GM10266 (cell line): ENCODE measurements around the gene BCL2.

Experiments used
- DNase-seq: peaks from one replicate; pipeline ENCODE4 v3.0.0; 2012; ENCODE audit errors: extremely low spot score
- CTCF ChIP-seq: IDR thresholded peaks from 2 replicates; pipeline ENCODE4 v1.5.1; 2012; ENCODE audit warnings: mild to moderate bottlenecking, low read depth; ENCODE audit not compliant: control insufficient read depth, insufficient read depth; ENCODE audit errors: missing control alignments

BCL2 gene

GRCh38 chr18:63178971-63179370 lies 140.6 kb downstream of the BCL2 start:
- TF ChIP-seq CTCF = no peak
- no peak for DNase-seq

- no peak for TF ChIP-seq CTCF
- DNase-seq = no peak
Measured at GRCh38 chr18:63177919-63178821, 141.4 kb downstream of the BCL2 start.

GRCh38 chr18:63177259-63177658 lies 142.3 kb downstream of the BCL2 start:
- TF ChIP-seq CTCF = no peak
- no peak for DNase-seq

GRCh38 chr18:63175264-63175663 lies 144.3 kb downstream of the BCL2 start:
- no peak for DNase-seq
- no peak for TF ChIP-seq CTCF

- TF ChIP-seq CTCF = no peak
- no peak for DNase-seq
Measured at GRCh38 chr18:63173983-63174382, 145.6 kb downstream of the BCL2 start.

- DNase-seq = no peak
- TF ChIP-seq CTCF = no peak
Measured at GRCh38 chr18:63169853-63170252, 149.7 kb downstream of the BCL2 start.

GRCh38 chr18:63168287-63168686 lies 151.3 kb downstream of the BCL2 start:
- no peak for TF ChIP-seq CTCF
- DNase-seq = no peak
